GM12874 (cell line): ENCODE measurements around the gene EPOP.

Experiments
- CTCF ChIP-seq: IDR thresholded peaks from 2 replicates; pipeline ENCODE4 v1.5.1; 2011; ENCODE audit warnings: low read depth, mild to moderate bottlenecking, control low read depth, low read length, moderate library complexity; ENCODE audit not compliant: insufficient read depth

The EPOP gene

DNA sequence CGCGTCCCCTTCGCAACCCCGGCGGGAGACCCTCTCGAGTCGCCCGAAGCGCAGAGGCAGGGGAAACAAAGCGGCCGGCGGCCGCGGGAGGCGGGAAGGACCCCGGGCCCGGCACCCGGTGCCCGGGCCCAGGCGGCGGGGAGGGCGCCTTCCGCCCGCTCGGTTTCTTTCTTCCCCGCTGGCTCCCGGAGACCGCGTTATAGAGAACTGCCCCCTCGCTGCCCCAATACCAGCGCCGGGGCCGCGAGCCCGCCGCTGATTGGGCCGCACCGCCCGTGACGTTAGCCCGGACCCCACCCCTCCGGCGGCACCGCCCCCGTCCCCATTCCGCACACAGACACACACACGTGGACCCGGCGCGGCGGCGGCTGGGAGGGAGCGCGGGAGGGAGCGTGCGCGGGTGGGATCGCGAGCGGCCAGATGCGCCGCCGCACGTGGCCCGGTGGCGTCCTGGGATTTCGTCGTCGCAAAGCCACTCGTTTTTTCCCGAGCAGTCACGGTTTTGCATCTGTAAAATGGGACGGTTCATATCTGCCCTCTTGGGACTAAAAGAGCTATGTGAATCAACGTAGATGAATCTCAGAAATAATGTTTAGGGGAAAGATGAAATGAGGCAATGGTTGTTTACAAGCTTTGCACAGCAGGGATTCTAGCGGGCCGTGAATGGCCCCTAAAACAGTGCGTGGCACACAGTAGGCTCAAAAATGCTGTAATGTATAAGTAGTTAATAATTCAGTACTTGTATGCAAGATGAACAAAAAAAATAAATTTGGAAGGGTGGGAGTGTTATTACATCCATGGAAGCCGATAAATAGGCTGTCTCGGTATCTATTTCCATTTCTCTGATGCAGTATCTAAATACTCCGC is at the start of gene EPOP:
Gene EPOP (minus strand): TSS at position 209 of the 867 bp plus-strand sequence. CDS start 462 bp downstream, outside the sequence.
- no peak for TF ChIP-seq CTCF

- TF ChIP-seq CTCF = no peak
Observed at GRCh38 chr17:38721802-38722201, 47.0 kb upstream of the EPOP start.

GRCh38 chr17:38720941-38721340 is 46.2 kb upstream of the EPOP start:
- TF ChIP-seq CTCF = no peak

GRCh38 chr17:38719943-38720641 is 45.3 kb upstream of the EPOP start:
- TF ChIP-seq CTCF = no peak

DNA sequence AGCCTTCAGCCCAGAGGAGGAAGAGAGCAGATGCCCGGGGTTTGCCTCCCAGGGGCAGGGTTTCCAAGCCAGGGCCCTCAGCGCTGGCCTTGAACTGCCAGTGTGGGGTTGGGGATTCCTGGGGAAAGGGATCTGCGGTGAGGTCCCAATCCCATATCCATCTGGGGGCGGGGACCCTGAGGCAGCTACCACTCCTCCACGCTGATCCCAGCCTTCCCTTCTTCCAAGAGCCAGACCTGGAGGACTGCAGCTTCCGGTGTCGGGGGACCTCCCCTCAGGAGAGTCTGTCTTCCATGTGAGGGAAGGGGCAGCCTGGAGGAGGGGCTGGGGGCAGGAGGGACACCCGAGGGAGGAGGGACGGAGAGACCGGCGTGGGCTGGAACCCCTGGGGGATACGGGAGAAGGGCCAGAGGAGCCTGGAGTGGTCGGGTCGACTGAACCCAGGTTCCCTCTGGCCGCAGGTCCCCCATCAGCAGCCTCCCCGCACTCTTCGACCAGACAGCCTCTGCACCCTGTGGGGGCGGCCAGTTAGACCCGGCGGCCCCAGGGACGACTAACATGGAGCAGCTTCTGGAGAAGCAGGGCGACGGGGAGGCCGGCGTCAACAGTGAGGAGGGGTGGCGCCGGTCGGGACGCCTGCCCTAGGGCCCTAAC is 44.7 kb upstream of the EPOP start:
- TF ChIP-seq CTCF = no peak

DNA sequence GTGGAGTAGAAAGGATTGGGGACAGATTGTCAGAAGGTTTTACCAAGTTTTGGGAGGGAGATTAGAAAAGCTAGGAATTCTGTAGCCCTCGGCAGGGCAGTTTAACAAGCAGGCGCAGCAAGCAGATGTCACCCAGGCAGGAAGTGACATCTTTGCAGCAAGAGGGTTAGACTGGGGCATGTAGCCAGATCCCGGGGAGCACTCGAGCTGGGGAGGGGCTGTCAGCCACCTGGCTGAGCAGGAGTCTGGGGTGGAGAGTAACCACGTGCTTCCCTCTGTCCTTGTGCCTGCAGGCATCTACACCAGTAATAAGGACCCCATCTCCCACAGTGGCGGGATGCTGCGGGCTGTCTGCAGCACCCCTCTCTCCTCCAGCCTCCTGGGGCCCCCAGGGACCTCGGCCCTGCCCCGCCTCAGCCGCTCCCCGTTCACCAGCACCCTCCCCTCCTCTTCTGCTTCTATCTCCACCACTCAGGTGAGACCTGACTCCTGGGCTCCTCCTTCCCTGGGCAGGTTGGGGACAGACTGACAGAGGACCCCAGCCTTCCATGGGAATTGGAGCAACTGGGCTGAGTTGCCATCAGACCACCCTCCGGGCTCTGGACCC is 42.5 kb upstream of the EPOP start:
- TF ChIP-seq CTCF = no peak
